Mucosa of rectum (tissue), 2 donors: ENCODE data around the gene FJX1.
"Not testable (repeated sequence)": the region's sequence is repeated elsewhere in the genome, so short reads cannot be mapped to it uniquely, and the experiment has no call there.

Source experiments
- H3K27ac ChIP-seq, 2 donors: one replicate each; pipeline ENCODE4 v1.7.0; 2013; ENCODE audit warnings: inconsistent platforms in 2 of 2, low read depth in 2 of 2, low read length in 2 of 2
- H3K27me3 ChIP-seq, 2 donors: one replicate each; pipeline ENCODE4 v1.7.0; 2013; ENCODE audit warnings: low read length in 2 of 2; ENCODE audit not compliant: control insufficient read depth in 2 of 2, insufficient read depth in 2 of 2
- H3K36me3 ChIP-seq, 2 donors: one replicate each; pipeline ENCODE4 v1.7.0; 2013; ENCODE audit warnings: low read length in 2 of 2; ENCODE audit not compliant: control insufficient read depth in 2 of 2, insufficient read depth in 2 of 2
- H3K4me1 ChIP-seq, 2 donors: one replicate each; pipeline ENCODE4 v1.7.0; 2013; ENCODE audit warnings: low read length in 2 of 2, mild to moderate bottlenecking in 1 of 2; ENCODE audit not compliant: control insufficient read depth in 2 of 2, insufficient read depth in 2 of 2
- H3K4me3 ChIP-seq, 2 donors: one replicate each; pipeline ENCODE4 v1.7.0; 2013; ENCODE audit warnings: low read length in 2 of 2
- H3K9ac ChIP-seq, 2 donors: one replicate each; pipeline ENCODE4 v1.7.0; 2013; ENCODE audit warnings: low read length in 2 of 2, low read depth in 1 of 2, mild to moderate bottlenecking in 1 of 2
- H3K9me3 ChIP-seq, 2 donors: one replicate each; pipeline ENCODE4 v1.7.0; 2013; ENCODE audit warnings: low read length in 2 of 2; ENCODE audit not compliant: control insufficient read depth in 2 of 2
- donor health status: healthy.
- donor health status: Normal muscosa, but diverticular disease.

FJX1 gene

DNA sequence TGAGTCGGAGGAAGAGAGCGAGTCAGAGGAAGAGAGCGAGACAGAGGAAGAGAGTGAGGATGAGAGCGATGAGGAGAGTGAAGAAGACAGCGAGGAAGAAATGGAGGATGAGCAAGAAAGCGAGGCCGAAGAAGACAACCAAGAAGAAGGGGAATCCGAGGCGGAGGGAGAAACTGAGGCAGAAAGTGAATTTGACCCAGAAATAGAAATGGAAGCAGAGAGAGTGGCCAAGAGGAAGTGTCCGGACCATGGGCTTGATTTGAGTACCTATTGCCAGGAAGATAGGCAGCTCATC, 45.1 kb downstream of the FJX1 start:
- Histone ChIP-seq H3K36me3 (no peaks in the 10 kb centered on the region), H3K9me3 (no peaks in the 10 kb centered on the region), H3K27ac (peak overlapping the region; percentile 86 to 93), H3K27me3 (peaks cover 0 to 3% of the 10 kb centered on the region in 2 donors), H3K4me1 (peaks cover 9 to 12% of the 10 kb centered on the region in 2 donors), H3K9ac (peak overlapping the region in 1 of 2 donors; percentile 81), H3K4me3 (peak overlapping the region; percentile 81 to 99)

- Histone ChIP-seq H3K9me3 (no peaks in the 10 kb centered on the region), H3K4me1 (peaks cover 9 to 12% of the 10 kb centered on the region in 2 donors), H3K9ac (no peak overlapping the region), H3K27ac (no peak overlapping the region), H3K4me3 (no peak overlapping the region), H3K36me3 (no peaks in the 10 kb centered on the region), H3K27me3 (no peaks in the 10 kb centered on the region)
These were observed 46.7 kb downstream of the FJX1 start for GRCh38 chr11:35664977-35665441.

DNA sequence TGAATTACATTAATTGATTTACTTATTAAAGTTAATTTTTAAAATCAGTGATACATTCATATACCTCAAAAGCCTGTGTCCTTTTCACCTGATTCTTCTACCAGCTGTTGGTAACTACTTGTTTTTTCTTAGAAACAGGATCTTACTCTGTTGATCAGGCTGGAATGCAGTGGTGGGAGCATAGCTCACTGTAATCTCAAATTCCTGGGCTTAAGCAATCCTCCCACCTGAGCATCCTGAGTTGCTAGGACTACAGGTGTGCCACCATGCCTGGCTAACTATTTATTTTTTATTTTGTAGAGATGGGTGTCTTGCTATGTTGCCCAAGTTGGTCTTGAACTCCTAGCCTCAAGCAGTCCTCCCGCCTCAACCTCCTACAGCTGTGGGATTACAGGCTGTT, 49.0 kb downstream of the FJX1 start:
- H3K9me3 ChIP-seq: no peaks in the 10 kb centered on the region

DNA sequence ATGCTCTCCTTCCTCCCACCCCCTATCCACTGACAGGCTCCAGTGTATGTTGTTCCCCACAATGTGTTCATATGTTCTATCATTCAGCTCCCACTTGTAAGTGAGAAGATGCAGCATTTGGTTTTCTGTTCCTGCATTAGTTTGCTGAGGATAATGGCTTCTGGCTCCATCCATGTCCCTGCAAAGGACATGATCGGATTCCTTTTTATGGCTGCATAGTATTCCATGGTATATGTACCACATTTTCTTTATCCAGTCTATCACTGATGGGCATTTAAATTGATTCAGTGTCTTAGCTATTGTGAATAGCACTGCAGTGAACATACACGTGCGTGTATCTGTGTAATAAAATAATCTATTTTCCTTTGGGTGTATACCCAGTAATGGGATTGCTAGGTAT, 50.1 kb downstream of the FJX1 start:
- not testable (repeated sequence) for H3K4me1 ChIP-seq, H3K27ac ChIP-seq, H3K27me3 ChIP-seq, H3K4me3 ChIP-seq, H3K36me3 ChIP-seq, H3K9me3 ChIP-seq, H3K9ac ChIP-seq

More for the DNA sequence above, 49.0 kb downstream of the FJX1 start:
- Histone ChIP-seq H3K27ac (no peak overlapping the region), H3K4me3 (no peak overlapping the region), H3K4me1 (peaks cover 9% of the 10 kb centered on the region in 2 donors), H3K27me3 (no peaks in the 10 kb centered on the region), H3K9ac (no peak overlapping the region), H3K36me3 (no peaks in the 10 kb centered on the region)
